H1 (cell line): ENCODE data around the gene DNAJB14. TPM values are rescaled to one million over a fixed set of nuclear protein-coding genes. Genes with fewer than 3 reads are reported as not detected.

Experiments used
- CTCF ChIA-PET: fragments of 300-600 bp; sonication (Branson Sonifier 250); formaldehyde crosslinking; loops from one replicate; lab custom pipeline; 2021; ENCODE audit not compliant: partially characterized antibody; lab: Charles Lee
- POLR2A ChIA-PET: fragments of 300-600 bp; sonication (Branson Sonifier 250); formaldehyde crosslinking; loops from one replicate; lab custom pipeline; 2021; ENCODE audit warnings: inconsistent platforms; ENCODE audit not compliant: partially characterized antibody; lab: Charles Lee
- DNase-seq, 2 experiments: peaks; one replicate each; pipeline versions ENCODE4 v3.0.0 to v3.0.0-alpha.2; 2010 to 2022; ENCODE audit warnings: low spot score in 2 of 2, low read depth in 1 of 2, mixed read lengths in 1 of 2
- FAIRE-seq: peaks from 2 replicates; lab custom pipeline; 2011; peaks lifted over from hg19 to GRCh38; lab: Jason Lieb, UNC
- H2AFZ ChIP-seq: 2 replicates; pipeline ENCODE4 v1.8.1; 2012; ENCODE audit warnings: low read length, inconsistent platforms
- H2AK5ac ChIP-seq: 2 replicates; pipeline ENCODE4 v1.6.1; 2013; ENCODE audit warnings: low read depth, low read length
- H2BK120ac ChIP-seq: replicated peaks from 2 replicates; pipeline ENCODE3; 2013; ENCODE audit warnings: low read depth, low read length, inconsistent platforms
- H2BK12ac ChIP-seq: 2 replicates; pipeline ENCODE4 v1.6.1; 2013; ENCODE audit warnings: low read depth, low read length
- H2BK15ac ChIP-seq: 2 replicates; pipeline ENCODE4 v1.6.1; 2013; ENCODE audit warnings: low read length
- H2BK20ac ChIP-seq: 2 replicates; pipeline ENCODE4 v1.6.1; 2013; ENCODE audit warnings: low read length
- H2BK5ac ChIP-seq: 2 replicates; pipeline ENCODE4 v1.6.1; 2013; ENCODE audit warnings: low read depth, low read length
- H3K14ac ChIP-seq: 2 replicates; pipeline ENCODE4 v1.6.1; 2013; ENCODE audit warnings: inconsistent platforms; ENCODE audit not compliant: insufficient read length
- H3K18ac ChIP-seq: 2 replicates; pipeline ENCODE4 v1.6.1; 2013; ENCODE audit warnings: low read length; ENCODE audit errors: extremely low read depth
- H3K23ac ChIP-seq: 2 replicates; pipeline ENCODE4 v1.6.1; 2013; ENCODE audit warnings: inconsistent platforms; ENCODE audit not compliant: insufficient read length
- H3K23me2 ChIP-seq: 2 replicates; pipeline ENCODE4 v1.6.1; 2013; ENCODE audit warnings: low read depth, low read length
- H3K27ac ChIP-seq: 2 replicates; pipeline ENCODE4 v1.6.1; 2011; ENCODE audit warnings: low read depth, low read length, inconsistent platforms
- H3K27me3 ChIP-seq, 4 experiments: replicated peaks in 1 of 4; 1 replicate in 1 of 4; 2 replicates in 3 of 4; pipeline versions ENCODE4 v1.6.1 to v1.8.1; 2011 to 2013; ENCODE audit warnings: low read length in 3 of 4, mild to moderate bottlenecking in 3 of 4, inconsistent platforms in 2 of 4, mixed read lengths in 2 of 4, moderate library complexity in 1 of 4; ENCODE audit not compliant: control insufficient read depth in 3 of 4, insufficient read depth in 3 of 4; ENCODE audit errors: extremely low read depth in 1 of 4
- H3K36me3 ChIP-seq, 4 experiments: 2 replicates each; pipeline versions ENCODE4 v1.6.1 to v1.8.1; 2011 to 2013; ENCODE audit warnings: mild to moderate bottlenecking in 4 of 4, low read length in 3 of 4, moderate library complexity in 2 of 4, control low read depth in 1 of 4, inconsistent platforms in 1 of 4; ENCODE audit not compliant: insufficient read depth in 4 of 4, control insufficient read depth in 2 of 4
- H3K4ac ChIP-seq: replicated peaks from 2 replicates; pipeline ENCODE3; 2013; ENCODE audit warnings: low read length, low read depth, mixed read lengths, inconsistent platforms; ENCODE audit not compliant: insufficient read length
- H3K4me1 ChIP-seq, 4 experiments: replicated peaks in 1 of 4; 1 replicate in 1 of 4; 2 replicates in 3 of 4; pipeline versions ENCODE4 v1.6.1 to v1.8.1; 2011 to 2013; ENCODE audit warnings: low read length in 3 of 4, inconsistent platforms in 2 of 4, mixed read lengths in 1 of 4; ENCODE audit not compliant: insufficient read depth in 4 of 4, control insufficient read depth in 3 of 4
- H3K4me2 ChIP-seq, 2 experiments: 2 replicates each; pipeline versions ENCODE4 v1.6.1 to v1.8.1; 2011 to 2013; ENCODE audit warnings: low read depth in 2 of 2, low read length in 2 of 2, control low read depth in 1 of 2, inconsistent platforms in 1 of 2, mild to moderate bottlenecking in 1 of 2; ENCODE audit not compliant: insufficient read depth in 1 of 2
- H3K4me3 ChIP-seq, 4 experiments: fragments of 200-600, 300-600 bp in 1 of 4; sonication (generic), shearing (Covaris generic), sonication (Bioruptor Twin) in 1 of 4; 2 replicates each; pipeline versions ENCODE4 v1.5.1 to v1.8.1; 2011 to 2016; ENCODE audit warnings: low read length in 4 of 4, low read depth in 3 of 4, control low read depth in 2 of 4, inconsistent platforms in 2 of 4, mild to moderate bottlenecking in 2 of 4, mixed read lengths in 1 of 4, moderate library complexity in 1 of 4; ENCODE audit not compliant: insufficient read depth in 2 of 4; ENCODE audit errors: extremely low read depth in 1 of 4
- H3K56ac ChIP-seq: replicated peaks from 2 replicates; pipeline ENCODE3; 2013; ENCODE audit warnings: low read depth, mild to moderate bottlenecking, mixed read lengths, low read length, inconsistent platforms; ENCODE audit not compliant: insufficient read length
- H3K79me1 ChIP-seq: 2 replicates; pipeline ENCODE4 v1.6.1; 2013; ENCODE audit warnings: low read depth, low read length, control low read depth
- H3K79me2 ChIP-seq, 2 experiments: 2 replicates each; pipeline versions ENCODE4 v1.6.1 to v1.8.1; 2012 to 2013; ENCODE audit warnings: low read length in 2 of 2, mild to moderate bottlenecking in 2 of 2, inconsistent platforms in 1 of 2; ENCODE audit not compliant: insufficient read depth in 2 of 2, control insufficient read depth in 1 of 2
- H3K9ac ChIP-seq, 4 experiments: replicated peaks in 1 of 4; 1 replicate in 1 of 4; 2 replicates in 3 of 4; pipeline versions ENCODE4 v1.6.1 to v1.8.1; 2011 to 2013; ENCODE audit warnings: low read depth in 3 of 4, low read length in 3 of 4, control low read depth in 2 of 4, mild to moderate bottlenecking in 2 of 4, moderate library complexity in 2 of 4, inconsistent platforms in 1 of 4; ENCODE audit errors: extremely low read depth in 1 of 4
- H3K9me3 ChIP-seq, 2 experiments: 2 replicates each; pipeline versions ENCODE4 v1.6.1 to v1.8.1; 2012 to 2013; ENCODE audit warnings: mild to moderate bottlenecking in 2 of 2, moderate library complexity in 2 of 2, control low read depth in 1 of 2, inconsistent platforms in 1 of 2, low read depth in 1 of 2, low read length in 1 of 2, mixed read lengths in 1 of 2; ENCODE audit not compliant: insufficient read depth in 2 of 2
- H4K20me1 ChIP-seq, 2 experiments: replicated peaks in 1 of 2; 2 replicates each; pipeline versions ENCODE3 to v1.8.1; 2011 to 2013; ENCODE audit warnings: inconsistent platforms in 2 of 2, low read length in 2 of 2, mild to moderate bottlenecking in 1 of 2; ENCODE audit not compliant: insufficient read depth in 2 of 2, control insufficient read depth in 1 of 2
- H4K5ac ChIP-seq: 2 replicates; pipeline ENCODE4 v1.6.1; 2013; ENCODE audit warnings: low read length, low read depth, mixed read lengths, inconsistent platforms; ENCODE audit not compliant: insufficient read length
- H4K8ac ChIP-seq: 2 replicates; pipeline ENCODE4 v1.8.0; 2013; ENCODE audit warnings: mild to moderate bottlenecking, moderate library complexity, low read length, inconsistent platforms; ENCODE audit not compliant: insufficient read depth; ENCODE audit errors: extremely low read depth
- H4K91ac ChIP-seq: replicated peaks from 2 replicates; pipeline ENCODE3; 2013; ENCODE audit warnings: low read length, mixed read lengths, inconsistent platforms; ENCODE audit not compliant: insufficient read length
- CHD1 ChIP-seq: IDR thresholded peaks from 2 replicates; pipeline ENCODE4 v1.6.1; 2012; ENCODE audit warnings: low read depth, low read length, improper control_type of control experiment
- JUN ChIP-seq: IDR thresholded peaks from 2 replicates; pipeline ENCODE4 v1.6.1; 2011; ENCODE audit warnings: low read depth, mild to moderate bottlenecking, improper control_type of control experiment, low read length
- NRF1 ChIP-seq: IDR thresholded peaks from 2 replicates; pipeline ENCODE4 v1.6.1; 2011; ENCODE audit warnings: mild to moderate bottlenecking, low read depth, low read length, improper control_type of control experiment
- POLR2AphosphoS5 ChIP-seq: IDR thresholded peaks from 2 replicates; pipeline ENCODE4 v1.6.1; 2011; ENCODE audit warnings: low read depth, low read length
- RBBP5 ChIP-seq: IDR thresholded peaks from 2 replicates; pipeline ENCODE4 v1.7.1; 2012; ENCODE audit warnings: low read depth, mild to moderate bottlenecking, inconsistent platforms, low read length, moderate library complexity, borderline replicate concordance
- RNF2 ChIP-seq: fragments of 200-900, 300-1000 bp; sonication (generic); IDR thresholded peaks from 2 replicates; pipeline ENCODE4 v1.7.1; 2016; ENCODE audit warnings: borderline replicate concordance, low read depth, mild to moderate bottlenecking, antibody characterized with exemption, low read length; ENCODE audit not compliant: poor library complexity, severe bottlenecking; ENCODE audit errors: missing control alignments
- SIX5 ChIP-seq: IDR thresholded peaks from 2 replicates; pipeline ENCODE4 v1.6.1; 2011; ENCODE audit warnings: mild to moderate bottlenecking, low read depth, low read length
- SP2 ChIP-seq: IDR thresholded peaks from 2 replicates; pipeline ENCODE4 v1.6.1; 2012; ENCODE audit warnings: mild to moderate bottlenecking, low read length, inconsistent platforms
- ZNF274 ChIP-seq: IDR thresholded peaks from 2 replicates; pipeline ENCODE4 v1.7.0; 2012; ENCODE audit warnings: low read length, borderline replicate concordance; ENCODE audit errors: extremely low read depth
- WGBS, 2 experiments: shearing (Covaris generic) in 1 of 2; methylation state at CpG; one replicate each; pipeline versions ENCODE4 v1.1.6 to v1.1.7; 2013 to 2015; ENCODE audit warnings: low lambda C conversion rate in 2 of 2, mixed read lengths in 2 of 2, inconsistent platforms in 1 of 2, low coverage in 1 of 2, missing lambda C conversion rate in 1 of 2; ENCODE audit not compliant: insufficient replicate concordance in 2 of 2, insufficient coverage in 1 of 2, insufficient read length in 1 of 2; ENCODE audit errors: extremely low coverage in 1 of 2, missing lambda C conversion rate in 1 of 2; 5-methylcytosine and 5-hydroxymethylcytosine counted together
- polyA plus RNA-seq, 7 experiments: library from polyadenylated mRNA; depleted of rRNA in 3 of 7; stranded (reverse) in 5 of 7; unstranded in 2 of 7; fragments of >200 nt in 5 of 7; fragments of 200-250 nt in 2 of 7; gene quantifications; 1 replicate in 5 of 7; 2 replicates in 1 of 7; 4 replicates in 1 of 7; pipeline versions ENCODE4 v1.2.1 to v1.2.3, GENCODE V29; 2011 to 2013; ENCODE audit warnings: missing spikeins in 2 of 7, mixed read lengths in 2 of 7
- total RNA-seq: library from RNA; stranded (reverse); fragmentation: NEBNext Ultra II Directional; extraction: Animal tissue kit (Norgen Biotek cat#: 25700); gene quantifications from 2 replicates; pipeline ENCODE4 v1.2.1, GENCODE V29; 2021
- TF ChIP-seq, protein P1 (sequence below), 3 experiments: IDR thresholded peaks; 1 replicate in 2 of 3; 2 replicates in 1 of 3; pipeline versions ENCODE4 v1.5.1 to v1.6.1; 2011; ENCODE audit warnings: low read length in 3 of 3, mild to moderate bottlenecking in 3 of 3, inconsistent platforms in 2 of 3, low read depth in 1 of 3, moderate library complexity in 1 of 3; ENCODE audit not compliant: insufficient read depth in 1 of 3; ENCODE audit errors: control extremely low read depth in 1 of 3

The DNAJB14 gene
- total and polyA plus RNA-seq, 2 of the 8 experiments (the other 6 are each of a cell fraction or from before 2014, with no cell fraction given), result 3.4 to 35.4 TPM

- no peaks in the 10 kb centered on the region for H3K9me3 ChIP-seq
- H2BK20ac ChIP-seq, result no peak overlapping the region
- H4K20me1 ChIP-seq, result peaks cover 2 to 4% of the 10 kb centered on the region in 2 experiments
- H2BK12ac ChIP-seq, result no peak overlapping the region
- no peak overlapping the region for H2BK5ac ChIP-seq
- H3K4ac ChIP-seq, result no peak overlapping the region
- H2BK120ac ChIP-seq, result no peak overlapping the region
- H3K9ac ChIP-seq, result no peak overlapping the region
- no peaks in the 10 kb centered on the region for H3K23me2 ChIP-seq
- no peak overlapping the region for H3K18ac ChIP-seq
- no peak overlapping the region for H3K27ac ChIP-seq
- no peak overlapping the region for H3K4me3 ChIP-seq
- no peak overlapping the region for H3K23ac ChIP-seq
- FAIRE-seq (no peak), DNase-seq (no peak)
- H2BK15ac ChIP-seq, result no peak overlapping the region
- CTCF ChIA-PET, result interaction anchor here (0.8 to 1.1 kb wide), 2 partner anchors 19 to 74 kb away, joined by 3 to 4 read pairs; no protein-coding TSS in a partner anchor
- H3K27me3 ChIP-seq, result no peaks in the 10 kb centered on the region
- H3K14ac ChIP-seq, result no peak overlapping the region
- WGBS, 2 experiments, result 90% methylated on average over 5 of the region's 5 CpGs; no CpG with 5 or more reads in 1 of the 2 experiments
- H3K4me2 ChIP-seq, result no peak overlapping the region
- no peak overlapping the region for H4K91ac ChIP-seq
- no peak overlapping the region for H4K5ac ChIP-seq
- H3K56ac ChIP-seq, result no peak overlapping the region
- peaks cover 0 to 8% (median 0%) of the 10 kb centered on the region in 4 experiments; a peak in 1 of 8 replicates for H3K36me3 ChIP-seq
- H4K8ac ChIP-seq, result no peak overlapping the region
- H2AK5ac ChIP-seq, result no peak overlapping the region
- TF ChIP-seq JUN (no peak), ZNF274 (no peak), RNF2 (no peak), POLR2AphosphoS5 (no peak), CHD1 (no peak), SP2 (no peak), SIX5 (no peak), NRF1 (no peak), RBBP5 (no peak)
- TF ChIP-seq, protein P1, sequence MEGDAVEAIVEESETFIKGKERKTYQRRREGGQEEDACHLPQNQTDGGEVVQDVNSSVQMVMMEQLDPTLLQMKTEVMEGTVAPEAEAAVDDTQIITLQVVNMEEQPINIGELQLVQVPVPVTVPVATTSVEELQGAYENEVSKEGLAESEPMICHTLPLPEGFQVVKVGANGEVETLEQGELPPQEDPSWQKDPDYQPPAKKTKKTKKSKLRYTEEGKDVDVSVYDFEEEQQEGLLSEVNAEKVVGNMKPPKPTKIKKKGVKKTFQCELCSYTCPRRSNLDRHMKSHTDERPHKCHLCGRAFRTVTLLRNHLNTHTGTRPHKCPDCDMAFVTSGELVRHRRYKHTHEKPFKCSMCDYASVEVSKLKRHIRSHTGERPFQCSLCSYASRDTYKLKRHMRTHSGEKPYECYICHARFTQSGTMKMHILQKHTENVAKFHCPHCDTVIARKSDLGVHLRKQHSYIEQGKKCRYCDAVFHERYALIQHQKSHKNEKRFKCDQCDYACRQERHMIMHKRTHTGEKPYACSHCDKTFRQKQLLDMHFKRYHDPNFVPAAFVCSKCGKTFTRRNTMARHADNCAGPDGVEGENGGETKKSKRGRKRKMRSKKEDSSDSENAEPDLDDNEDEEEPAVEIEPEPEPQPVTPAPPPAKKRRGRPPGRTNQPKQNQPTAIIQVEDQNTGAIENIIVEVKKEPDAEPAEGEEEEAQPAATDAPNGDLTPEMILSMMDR (IDR thresholded peaks at IDR 0.05; ENCODE audit: control extremely low read depth in 1 of 3, insufficient read depth in 1 of 3, low read depth in 1 of 3, low read length in 3 of 3), result no peak
- TF ChIP-seq, all 59 proteins: peak for 0
- Histone ChIP-seq H3K79me1 (no peaks in the 10 kb centered on the region), H3K4me1 (no peaks in the 10 kb centered on the region), H2AFZ (no peak overlapping the region), H3K79me2 (peaks cover 0 to 20% of the 10 kb centered on the region in 2 experiments; a peak in 2 of 4 replicates)
- POLR2A ChIA-PET, result no interaction called here
These were observed 58.6 kb downstream of the DNAJB14 start for GRCh38 chr4:99887837-99888236.
